Fibroblast of lung (primary cell): Measurements from ENCODE around the gene NES. TPM values are rescaled to one million over a fixed set of nuclear protein-coding genes. Genes with fewer than 3 reads are reported as not detected.

ENCODE experiments used
- DNase-seq, 2 donors: peaks; one replicate each; pipeline versions ENCODE4 v3.0.0 to v3.0.0-alpha.2; 2010; ENCODE audit warnings: low read depth in 2 of 2
- H2AFZ ChIP-seq: 2 replicates; pipeline ENCODE4 v1.5.1; 2012; ENCODE audit warnings: low read length, control low read depth, inconsistent platforms
- H3K27ac ChIP-seq: 2 replicates; pipeline ENCODE4 v1.5.1; 2011; ENCODE audit warnings: low read length, control low read depth; ENCODE audit not compliant: insufficient read depth
- H3K27me3 ChIP-seq: 2 replicates; pipeline ENCODE4 v1.5.1; 2011; ENCODE audit warnings: mild to moderate bottlenecking, low read length; ENCODE audit not compliant: control insufficient read depth, insufficient read depth
- H3K36me3 ChIP-seq: 2 replicates; pipeline ENCODE4 v1.5.1; 2011; ENCODE audit warnings: low read length; ENCODE audit not compliant: control insufficient read depth, insufficient read depth
- H3K4me1 ChIP-seq: 2 replicates; pipeline ENCODE4 v1.5.1; 2011; ENCODE audit warnings: low read length; ENCODE audit not compliant: control insufficient read depth, insufficient read depth; ENCODE audit errors: extremely low read depth
- H3K4me2 ChIP-seq: 2 replicates; pipeline ENCODE4 v1.5.1; 2011; ENCODE audit warnings: low read length, control low read depth; ENCODE audit not compliant: insufficient read depth; ENCODE audit errors: extremely low read depth
- H3K4me3 ChIP-seq, 4 experiments: fragments of 200-600 bp in 1 of 4; sonication (generic) in 1 of 4; replicated peaks in 1 of 4; 2 replicates each; pipeline ENCODE4 v1.5.1; 2011 to 2016; ENCODE audit warnings: low read length in 4 of 4, low read depth in 3 of 4, mild to moderate bottlenecking in 3 of 4, control low read depth in 2 of 4, inconsistent platforms in 1 of 4, mixed read lengths in 1 of 4; ENCODE audit not compliant: insufficient read depth in 1 of 4; ENCODE audit errors: control extremely low read depth in 1 of 4
- H3K79me2 ChIP-seq: 2 replicates; pipeline ENCODE4 v1.5.1; 2012; ENCODE audit warnings: mild to moderate bottlenecking, low read length, inconsistent platforms; ENCODE audit not compliant: control insufficient read depth, insufficient read depth
- H3K9ac ChIP-seq: 2 replicates; pipeline ENCODE4 v1.5.1; 2011; ENCODE audit warnings: mild to moderate bottlenecking, low read length, control low read depth; ENCODE audit not compliant: insufficient read depth
- H3K9me3 ChIP-seq: 2 replicates; pipeline ENCODE4 v1.5.1; 2012; ENCODE audit warnings: low read depth, low read length; ENCODE audit not compliant: control insufficient read depth, insufficient read depth
- H4K20me1 ChIP-seq: 2 replicates; pipeline ENCODE4 v1.5.1; 2011; ENCODE audit warnings: low read length; ENCODE audit not compliant: control insufficient read depth, insufficient read depth; ENCODE audit errors: extremely low read depth
- CTCF ChIP-seq, 2 donors: IDR thresholded peaks in 1 of 2; conservative IDR thresholded peaks in 1 of 2; 1 replicate in 1 of 2; 2 replicates in 1 of 2; pipeline ENCODE4 v1.5.1; 2011 to 2012; ENCODE audit warnings: low read length in 2 of 2, control low read depth in 1 of 2, inconsistent platforms in 1 of 2, low read depth in 1 of 2, mild to moderate bottlenecking in 1 of 2
- EZH2 ChIP-seq: IDR thresholded peaks from 2 replicates; pipeline ENCODE4 v1.5.1; 2012; ENCODE audit warnings: low read length, control low read depth, mild to moderate bottlenecking; ENCODE audit errors: missing control alignments
- polyA plus RNA-seq, 2 donors: library from polyadenylated mRNA; depleted of rRNA in 1 of 2; stranded (reverse) in 1 of 2; unstranded in 1 of 2; fragments of >200 nt; gene quantifications; 2 replicates each; pipeline ENCODE4 v1.2.1, GENCODE V29; 2011 to 2012; ENCODE audit warnings: missing spikeins in 1 of 2
- total RNA-seq: library from RNA; depleted of rRNA; stranded (reverse); fragments of >200 nt; gene quantifications from 2 replicates; pipeline ENCODE4 v1.2.1, GENCODE V29; 2014

NES gene
- total and polyA plus RNA-seq, 2 donors (not counting 1 experiment from before 2014, with no cell fraction given), result 34.6 to 87.4 TPM

- Histone ChIP-seq H3K79me2 (no peaks in the 10 kb centered on the region), H4K20me1 (no peaks in the 10 kb centered on the region), H3K4me1 (peaks cover 30% of the 10 kb centered on the region), H3K27me3 (peaks cover 16% of the 10 kb centered on the region), H3K36me3 (no peaks in the 10 kb centered on the region), H2AFZ (no peak overlapping the region), H3K9ac (no peak overlapping the region), H3K9me3 (no peaks in the 10 kb centered on the region), H3K27ac (no peak overlapping the region), H3K4me3 (peak overlapping the region in 1 of 4 experiments; percentile 47), H3K4me2 (no peak overlapping the region)
- no peak for TF ChIP-seq EZH2
- no peak for TF ChIP-seq CTCF (conservative IDR thresholded peaks at IDR 0.05 in 1 of 2, IDR thresholded peaks at IDR 0.05 in 1 of 2; ENCODE audit: low read depth in 1 of 2, low read length in 2 of 2)
- no peak for DNase-seq
These were observed 19.4 kb downstream of the NES start for GRCh38 chr1:156657741-156658319.

GRCh38 chr1:156656806-156657740 lies 20.1 kb downstream of the NES start:
- H3K79me2 ChIP-seq, result no peaks in the 10 kb centered on the region
- peaks cover 23% of the 10 kb centered on the region for H3K4me1 ChIP-seq
- no peaks in the 10 kb centered on the region for H4K20me1 ChIP-seq
- no peaks in the 10 kb centered on the region for H3K36me3 ChIP-seq
- H2AFZ ChIP-seq, result no peak overlapping the region
- H3K4me2 ChIP-seq, result peak overlapping the region; percentile 89
- H3K4me3 ChIP-seq, result peak overlapping the region in 3 of 4 experiments; percentile 18 to 47 (median 31)
- peak; percentile 30 to 58 for DNase-seq
- TF ChIP-seq EZH2, result peak; percentile 78
- TF ChIP-seq CTCF (conservative IDR thresholded peaks at IDR 0.05 in 1 of 2, IDR thresholded peaks at IDR 0.05 in 1 of 2; ENCODE audit: low read depth in 1 of 2, low read length in 2 of 2), result peak; percentile 89 to 92
- no peaks in the 10 kb centered on the region for H3K9me3 ChIP-seq
- no peak overlapping the region for H3K27ac ChIP-seq
- no peak overlapping the region for H3K9ac ChIP-seq
- peaks cover 16% of the 10 kb centered on the region for H3K27me3 ChIP-seq

- DNase-seq, result no peak
- H3K9me3 ChIP-seq, result no peaks in the 10 kb centered on the region
- no peak overlapping the region for H3K4me3 ChIP-seq
- H3K27ac ChIP-seq, result no peak overlapping the region
- no peak overlapping the region for H3K9ac ChIP-seq
- peaks cover 25% of the 10 kb centered on the region for H3K27me3 ChIP-seq
- H3K4me2 ChIP-seq, result no peak overlapping the region
- H3K4me1 ChIP-seq, result peaks cover 14% of the 10 kb centered on the region
- H3K79me2 ChIP-seq, result no peaks in the 10 kb centered on the region
- no peaks in the 10 kb centered on the region for H3K36me3 ChIP-seq
- no peaks in the 10 kb centered on the region for H4K20me1 ChIP-seq
- H2AFZ ChIP-seq, result no peak overlapping the region
- no peak for TF ChIP-seq CTCF (conservative IDR thresholded peaks at IDR 0.05 in 1 of 2, IDR thresholded peaks at IDR 0.05 in 1 of 2; ENCODE audit: low read depth in 1 of 2, low read length in 2 of 2)
- no peak for TF ChIP-seq EZH2
These were observed 21.2 kb downstream of the NES start for GRCh38 chr1:156655904-156656516.
